ENCODE data around the gene SYNGAP1.

GRCh38 chr6:33373960-33374910, 45.6 kb upstream of the SYNGAP1 start:
- TF ChIP-seq SP4 (IDR thresholded peaks at IDR 0.05; ENCODE audit: low read length) (no peak), CTCF (IDR thresholded peaks at IDR 0.05; ENCODE audit: control extremely low read depth in 1 of 3, insufficient read depth in 1 of 3, low read depth in 1 of 3, low read length in 3 of 3) (no peak), POLR2AphosphoS5 (IDR thresholded peaks at IDR 0.05; ENCODE audit: low read depth, low read length) (no peak), CEBPB (IDR thresholded peaks at IDR 0.05; ENCODE audit: low read depth, low read length) (no peak), HDAC2 (IDR thresholded peaks at IDR 0.05; ENCODE audit: borderline replicate concordance in 1 of 2, low read depth in 2 of 2, low read length in 2 of 2) (no peak), POLR2A (IDR thresholded peaks at IDR 0.05; ENCODE audit: control extremely low read depth in 1 of 2, low read depth in 2 of 2, low read length in 2 of 2) (no peak), KDM5A (IDR thresholded peaks at IDR 0.05; ENCODE audit: low read length) (no peak), NRF1 (IDR thresholded peaks at IDR 0.05; ENCODE audit: low read depth, low read length) (no peak), EZH2 (IDR thresholded peaks at IDR 0.05; ENCODE audit: low read depth, low read length, severe bottlenecking) (no peak), GABPA (IDR thresholded peaks at IDR 0.05; ENCODE audit: borderline replicate concordance, insufficient read depth, low read length) (no peak), EP300 (IDR thresholded peaks at IDR 0.05; ENCODE audit: borderline replicate concordance in 1 of 2, low read depth in 2 of 2, low read length in 2 of 2) (no peak), JUN (IDR thresholded peaks at IDR 0.05; ENCODE audit: low read depth, low read length) (no peak), GTF2F1 (IDR thresholded peaks at IDR 0.05; ENCODE audit: borderline replicate concordance, low read depth, low read length) (no peak)
